Upper lobe of left lung (tissue), 4 donors: ENCODE results near the gene STK11.

Source experiments
- CTCF ChIP-seq, 6 experiments: fragments of 450-650 bp in 4 of 6; fragments of 200-600 bp in 2 of 6; sonication (generic) in 2 of 6; IDR thresholded peaks; one replicate each; pipeline ENCODE4 v1.5.1; 2016 to 2019; ENCODE audit warnings: antibody characterized with exemption in 6 of 6
- POLR2AphosphoS5 ChIP-seq, 2 donors: sonication (generic); formaldehyde crosslinking; IDR thresholded peaks; one replicate each; pipeline ENCODE4 v1.5.1; 2017; ENCODE audit warnings: antibody characterized with exemption in 2 of 2

- no peak for TF ChIP-seq CTCF (IDR thresholded peaks at IDR 0.05)
- TF ChIP-seq POLR2AphosphoS5 (IDR thresholded peaks at IDR 0.05) = no peak
These were observed 21.9 kb upstream of the STK11 start for GRCh38 chr19:1183543-1184172.
